ENCODE data around the gene LGALS9B.
"Not testable (repeated sequence)": the region's sequence is repeated elsewhere in the genome, so short reads cannot be mapped to it uniquely, and the experiment has no call there.

Gene LGALS9B

GRCh38 chr17:20416381-20416911, 50.9 kb downstream of the LGALS9B start:
- not testable (repeated sequence) for H3K4me1 Mint-ChIP-seq (ENCODE audit: low read depth); DNase-seq (ENCODE audit: low spot score); H3K9me3 Mint-ChIP-seq; H3K4me3 Mint-ChIP-seq; H3K27me3 Mint-ChIP-seq (ENCODE audit: low read depth); H3K27ac Mint-ChIP-seq; H3K36me3 Mint-ChIP-seq (ENCODE audit: low read depth)

- H3K4me3 Mint-ChIP-seq; H3K27ac Mint-ChIP-seq; H3K4me1 Mint-ChIP-seq (ENCODE audit: low read depth); H3K9me3 Mint-ChIP-seq; DNase-seq (ENCODE audit: low spot score); H3K36me3 Mint-ChIP-seq (ENCODE audit: low read depth); H3K27me3 Mint-ChIP-seq (ENCODE audit: low read depth): not testable (repeated sequence)
Measured at GRCh38 chr17:20415479-20415878, 51.9 kb downstream of the LGALS9B start.

GRCh38 chr17:20401306-20402022, 65.9 kb downstream of the LGALS9B start:
- H3K27ac Mint-ChIP-seq; H3K4me1 Mint-ChIP-seq (ENCODE audit: low read depth); H3K4me3 Mint-ChIP-seq; H3K36me3 Mint-ChIP-seq (ENCODE audit: low read depth); H3K9me3 Mint-ChIP-seq; DNase-seq (ENCODE audit: low spot score); H3K27me3 Mint-ChIP-seq (ENCODE audit: low read depth): not testable (repeated sequence)

GRCh38 chr17:20400559-20401305, 66.6 kb downstream of the LGALS9B start:
- not testable (repeated sequence) for H3K36me3 Mint-ChIP-seq (ENCODE audit: low read depth)

More at GRCh38 chr17:20400559-20401305, 66.6 kb downstream of the LGALS9B start:
- not testable (repeated sequence) for H3K27me3 Mint-ChIP-seq (ENCODE audit: low read depth); H3K4me1 Mint-ChIP-seq (ENCODE audit: low read depth); H3K9me3 Mint-ChIP-seq; H3K4me3 Mint-ChIP-seq; DNase-seq (ENCODE audit: low spot score); H3K27ac Mint-ChIP-seq
